H1 (cell line): ENCODE results near the gene NOC4L. TPM values are rescaled to one million over a fixed set of nuclear protein-coding genes. Genes with fewer than 3 reads are reported as not detected.

Experiments
- CTCF ChIA-PET: fragments of 300-600 bp; sonication (Branson Sonifier 250); formaldehyde crosslinking; loops from one replicate; lab custom pipeline; 2021; ENCODE audit not compliant: partially characterized antibody; lab: Charles Lee
- POLR2A ChIA-PET: fragments of 300-600 bp; sonication (Branson Sonifier 250); formaldehyde crosslinking; loops from one replicate; lab custom pipeline; 2021; ENCODE audit warnings: inconsistent platforms; ENCODE audit not compliant: partially characterized antibody; lab: Charles Lee
- DNase-seq, 2 experiments: peaks; one replicate each; pipeline versions ENCODE4 v3.0.0 to v3.0.0-alpha.2; 2010 to 2022; ENCODE audit warnings: low spot score in 2 of 2, low read depth in 1 of 2, mixed read lengths in 1 of 2
- FAIRE-seq: peaks from 2 replicates; lab custom pipeline; 2011; peaks lifted over from hg19 to GRCh38; lab: Jason Lieb, UNC
- H2AFZ ChIP-seq: 2 replicates; pipeline ENCODE4 v1.8.1; 2012; ENCODE audit warnings: low read length, inconsistent platforms
- H2AK5ac ChIP-seq: 2 replicates; pipeline ENCODE4 v1.6.1; 2013; ENCODE audit warnings: low read depth, low read length
- H2BK120ac ChIP-seq: replicated peaks from 2 replicates; pipeline ENCODE3; 2013; ENCODE audit warnings: low read depth, low read length, inconsistent platforms
- H2BK12ac ChIP-seq: 2 replicates; pipeline ENCODE4 v1.6.1; 2013; ENCODE audit warnings: low read depth, low read length
- H2BK15ac ChIP-seq: 2 replicates; pipeline ENCODE4 v1.6.1; 2013; ENCODE audit warnings: low read length
- H2BK20ac ChIP-seq: 2 replicates; pipeline ENCODE4 v1.6.1; 2013; ENCODE audit warnings: low read length
- H2BK5ac ChIP-seq: 2 replicates; pipeline ENCODE4 v1.6.1; 2013; ENCODE audit warnings: low read depth, low read length
- H3K14ac ChIP-seq: 2 replicates; pipeline ENCODE4 v1.6.1; 2013; ENCODE audit warnings: inconsistent platforms; ENCODE audit not compliant: insufficient read length
- H3K18ac ChIP-seq: 2 replicates; pipeline ENCODE4 v1.6.1; 2013; ENCODE audit warnings: low read length; ENCODE audit errors: extremely low read depth
- H3K23ac ChIP-seq: 2 replicates; pipeline ENCODE4 v1.6.1; 2013; ENCODE audit warnings: inconsistent platforms; ENCODE audit not compliant: insufficient read length
- H3K23me2 ChIP-seq: 2 replicates; pipeline ENCODE4 v1.6.1; 2013; ENCODE audit warnings: low read depth, low read length
- H3K27ac ChIP-seq: 2 replicates; pipeline ENCODE4 v1.6.1; 2011; ENCODE audit warnings: low read depth, low read length, inconsistent platforms
- H3K27me3 ChIP-seq, 4 experiments: replicated peaks in 1 of 4; 1 replicate in 1 of 4; 2 replicates in 3 of 4; pipeline versions ENCODE4 v1.6.1 to v1.8.1; 2011 to 2013; ENCODE audit warnings: low read length in 3 of 4, mild to moderate bottlenecking in 3 of 4, inconsistent platforms in 2 of 4, mixed read lengths in 2 of 4, moderate library complexity in 1 of 4; ENCODE audit not compliant: control insufficient read depth in 3 of 4, insufficient read depth in 3 of 4; ENCODE audit errors: extremely low read depth in 1 of 4
- H3K36me3 ChIP-seq, 4 experiments: 2 replicates each; pipeline versions ENCODE4 v1.6.1 to v1.8.1; 2011 to 2013; ENCODE audit warnings: mild to moderate bottlenecking in 4 of 4, low read length in 3 of 4, moderate library complexity in 2 of 4, control low read depth in 1 of 4, inconsistent platforms in 1 of 4; ENCODE audit not compliant: insufficient read depth in 4 of 4, control insufficient read depth in 2 of 4
- H3K4ac ChIP-seq: replicated peaks from 2 replicates; pipeline ENCODE3; 2013; ENCODE audit warnings: low read length, low read depth, mixed read lengths, inconsistent platforms; ENCODE audit not compliant: insufficient read length
- H3K4me1 ChIP-seq, 4 experiments: replicated peaks in 1 of 4; 1 replicate in 1 of 4; 2 replicates in 3 of 4; pipeline versions ENCODE4 v1.6.1 to v1.8.1; 2011 to 2013; ENCODE audit warnings: low read length in 3 of 4, inconsistent platforms in 2 of 4, mixed read lengths in 1 of 4; ENCODE audit not compliant: insufficient read depth in 4 of 4, control insufficient read depth in 3 of 4
- H3K4me2 ChIP-seq, 2 experiments: 2 replicates each; pipeline versions ENCODE4 v1.6.1 to v1.8.1; 2011 to 2013; ENCODE audit warnings: low read depth in 2 of 2, low read length in 2 of 2, control low read depth in 1 of 2, inconsistent platforms in 1 of 2, mild to moderate bottlenecking in 1 of 2; ENCODE audit not compliant: insufficient read depth in 1 of 2
- H3K4me3 ChIP-seq, 4 experiments: fragments of 200-600, 300-600 bp in 1 of 4; sonication (generic), shearing (Covaris generic), sonication (Bioruptor Twin) in 1 of 4; 2 replicates each; pipeline versions ENCODE4 v1.5.1 to v1.8.1; 2011 to 2016; ENCODE audit warnings: low read length in 4 of 4, low read depth in 3 of 4, control low read depth in 2 of 4, inconsistent platforms in 2 of 4, mild to moderate bottlenecking in 2 of 4, mixed read lengths in 1 of 4, moderate library complexity in 1 of 4; ENCODE audit not compliant: insufficient read depth in 2 of 4; ENCODE audit errors: extremely low read depth in 1 of 4
- H3K56ac ChIP-seq: replicated peaks from 2 replicates; pipeline ENCODE3; 2013; ENCODE audit warnings: low read depth, mild to moderate bottlenecking, mixed read lengths, low read length, inconsistent platforms; ENCODE audit not compliant: insufficient read length
- H3K79me1 ChIP-seq: 2 replicates; pipeline ENCODE4 v1.6.1; 2013; ENCODE audit warnings: low read depth, low read length, control low read depth
- H3K79me2 ChIP-seq, 2 experiments: 2 replicates each; pipeline versions ENCODE4 v1.6.1 to v1.8.1; 2012 to 2013; ENCODE audit warnings: low read length in 2 of 2, mild to moderate bottlenecking in 2 of 2, inconsistent platforms in 1 of 2; ENCODE audit not compliant: insufficient read depth in 2 of 2, control insufficient read depth in 1 of 2
- H3K9ac ChIP-seq, 4 experiments: replicated peaks in 1 of 4; 1 replicate in 1 of 4; 2 replicates in 3 of 4; pipeline versions ENCODE4 v1.6.1 to v1.8.1; 2011 to 2013; ENCODE audit warnings: low read depth in 3 of 4, low read length in 3 of 4, control low read depth in 2 of 4, mild to moderate bottlenecking in 2 of 4, moderate library complexity in 2 of 4, inconsistent platforms in 1 of 4; ENCODE audit errors: extremely low read depth in 1 of 4
- H3K9me3 ChIP-seq, 2 experiments: 2 replicates each; pipeline versions ENCODE4 v1.6.1 to v1.8.1; 2012 to 2013; ENCODE audit warnings: mild to moderate bottlenecking in 2 of 2, moderate library complexity in 2 of 2, control low read depth in 1 of 2, inconsistent platforms in 1 of 2, low read depth in 1 of 2, low read length in 1 of 2, mixed read lengths in 1 of 2; ENCODE audit not compliant: insufficient read depth in 2 of 2
- H4K20me1 ChIP-seq, 2 experiments: replicated peaks in 1 of 2; 2 replicates each; pipeline versions ENCODE3 to v1.8.1; 2011 to 2013; ENCODE audit warnings: inconsistent platforms in 2 of 2, low read length in 2 of 2, mild to moderate bottlenecking in 1 of 2; ENCODE audit not compliant: insufficient read depth in 2 of 2, control insufficient read depth in 1 of 2
- H4K5ac ChIP-seq: 2 replicates; pipeline ENCODE4 v1.6.1; 2013; ENCODE audit warnings: low read length, low read depth, mixed read lengths, inconsistent platforms; ENCODE audit not compliant: insufficient read length
- H4K8ac ChIP-seq: 2 replicates; pipeline ENCODE4 v1.8.0; 2013; ENCODE audit warnings: mild to moderate bottlenecking, moderate library complexity, low read length, inconsistent platforms; ENCODE audit not compliant: insufficient read depth; ENCODE audit errors: extremely low read depth
- H4K91ac ChIP-seq: replicated peaks from 2 replicates; pipeline ENCODE3; 2013; ENCODE audit warnings: low read length, mixed read lengths, inconsistent platforms; ENCODE audit not compliant: insufficient read length
- FOSL1 ChIP-seq: IDR thresholded peaks from 2 replicates; pipeline ENCODE4 v1.6.1; 2011; ENCODE audit warnings: mild to moderate bottlenecking, low read depth, low read length, moderate library complexity; ENCODE audit not compliant: insufficient read depth
- RAD21 ChIP-seq, 2 experiments: IDR thresholded peaks in 1 of 2; conservative IDR thresholded peaks in 1 of 2; 2 replicates each; pipeline ENCODE4 v1.6.1; 2011; ENCODE audit warnings: low read depth in 2 of 2, low read length in 2 of 2, improper control_type of control experiment in 1 of 2, inconsistent platforms in 1 of 2, mild to moderate bottlenecking in 1 of 2, moderate library complexity in 1 of 2
- SIX5 ChIP-seq: IDR thresholded peaks from 2 replicates; pipeline ENCODE4 v1.6.1; 2011; ENCODE audit warnings: mild to moderate bottlenecking, low read depth, low read length
- SP2 ChIP-seq: IDR thresholded peaks from 2 replicates; pipeline ENCODE4 v1.6.1; 2012; ENCODE audit warnings: mild to moderate bottlenecking, low read length, inconsistent platforms
- SRF ChIP-seq: IDR thresholded peaks from 2 replicates; pipeline ENCODE4 v1.6.1; 2011; ENCODE audit warnings: mild to moderate bottlenecking, low read depth, low read length, moderate library complexity
- whole genome bisulfite sequencing, 2 experiments: shearing (Covaris generic) in 1 of 2; methylation state at CpG; one replicate each; pipeline versions ENCODE4 v1.1.6 to v1.1.7; 2013 to 2015; ENCODE audit warnings: low lambda C conversion rate in 2 of 2, mixed read lengths in 2 of 2, inconsistent platforms in 1 of 2, low coverage in 1 of 2, missing lambda C conversion rate in 1 of 2; ENCODE audit not compliant: insufficient replicate concordance in 2 of 2, insufficient coverage in 1 of 2, insufficient read length in 1 of 2; ENCODE audit errors: extremely low coverage in 1 of 2, missing lambda C conversion rate in 1 of 2; 5-methylcytosine and 5-hydroxymethylcytosine counted together
- polyA plus RNA-seq, 7 experiments: library from polyadenylated mRNA; depleted of rRNA in 3 of 7; stranded (reverse) in 5 of 7; unstranded in 2 of 7; fragments of >200 nt in 5 of 7; fragments of 200-250 nt in 2 of 7; gene quantifications; 1 replicate in 5 of 7; 2 replicates in 1 of 7; 4 replicates in 1 of 7; pipeline versions ENCODE4 v1.2.1 to v1.2.3, GENCODE V29; 2011 to 2013; ENCODE audit warnings: missing spikeins in 2 of 7, mixed read lengths in 2 of 7
- total RNA-seq: library from RNA; stranded (reverse); fragmentation: NEBNext Ultra II Directional; extraction: Animal tissue kit (Norgen Biotek cat#: 25700); gene quantifications from 2 replicates; pipeline ENCODE4 v1.2.1, GENCODE V29; 2021

Gene NOC4L
- total and polyA plus RNA-seq, 2 of the 8 experiments (the other 6 are each of a cell fraction or from before 2014, with no cell fraction given), result 26.8 to 40.3 TPM

DNA sequence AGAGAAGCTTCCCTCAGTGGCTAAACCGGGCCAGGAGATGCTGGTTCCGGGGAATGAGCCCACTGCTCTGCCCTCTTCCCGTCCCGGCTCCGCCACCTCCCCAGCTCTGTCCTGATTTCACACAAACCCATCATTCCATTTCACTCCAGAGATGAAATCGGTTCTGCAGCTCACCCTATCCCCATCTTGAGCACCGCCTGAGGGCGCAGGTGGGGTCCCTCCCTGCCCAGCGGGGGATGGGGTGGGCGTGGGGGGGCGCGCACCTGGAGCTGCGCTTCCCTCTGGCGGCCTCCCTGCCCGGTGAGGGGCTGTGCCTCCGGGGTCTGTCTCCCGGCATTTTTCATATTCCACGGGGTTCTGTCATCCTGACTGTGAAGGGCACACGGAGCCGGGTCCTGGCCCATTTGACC is 44.7 kb downstream of the NOC4L start:
- Histone ChIP-seq H2AFZ (no peak overlapping the region; the same call in 1 of the 2 replicates), H3K9me3 (peaks cover 10 to 20% of the 10 kb centered on the region in 2 experiments), H4K8ac (no peak overlapping the region), H2BK15ac (peak overlapping the region; percentile 88; the same call in 1 of the 2 replicates), H3K79me2 (no peaks in the 10 kb centered on the region), H4K20me1 (peaks cover 0 to 2% of the 10 kb centered on the region in 2 experiments), H2BK5ac (no peak overlapping the region), H3K27me3 (peaks cover 4 to 75% (median 43%) of the 10 kb centered on the region in 4 experiments), H3K27ac (no peak overlapping the region), H3K4me1 (peaks cover 0 to 13% (median 8%) of the 10 kb centered on the region in 4 experiments; a peak in 5 of 7 replicates), H3K4me2 (peak overlapping the region; percentile 77 to 97), H3K18ac (no peak overlapping the region), H3K4ac (peak overlapping the region; percentile 57), H3K36me3 (no peaks in the 10 kb centered on the region), H3K23ac (no peak overlapping the region), H2BK120ac (no peak overlapping the region), H3K14ac (no peak overlapping the region), H3K23me2 (peaks cover 7% of the 10 kb centered on the region; the same call in 1 of the 2 replicates), H3K4me3 (peak overlapping the region; percentile 42 to 66 (median 42)), H4K91ac (peak overlapping the region; percentile 44), H3K79me1 (no peaks in the 10 kb centered on the region), H4K5ac (no peak overlapping the region), H3K9ac (no peak overlapping the region; a peak in 2 of 7 replicates), H3K56ac (no peak overlapping the region), H2BK20ac (no peak overlapping the region), H2AK5ac (no peak overlapping the region), H2BK12ac (no peak overlapping the region)
- TF ChIP-seq SRF (no peak), FOSL1 (no peak), SP2 (no peak), SIX5 (no peak), RAD21 (IDR thresholded peaks at IDR 0.05 in 1 of 2, conservative IDR thresholded peaks at IDR 0.05 in 1 of 2; ENCODE audit: low read depth in 2 of 2, low read length in 2 of 2) (no peak)
- WGBS, 2 experiments, result 19% methylated on average over 12 of the region's 20 CpGs; no CpG with 5 or more reads in 1 of the 2 experiments
- no peak for DNase-seq
- ChIA-PET CTCF (interaction anchor here (0.6 to 1.2 kb wide), 7 partner anchors 10 to 264 kb away, joined by 3 to 4 read pairs (median 3); no protein-coding TSS in a partner anchor), POLR2A (interaction anchor here (0.9 to 1.2 kb wide), 3 partner anchors 8 to 21 kb away, joined by 3 to 6 read pairs (median 3); no protein-coding TSS in a partner anchor)
- FAIRE-seq, result no peak
